GM12878 (cell line): ENCODE data around the gene GAPT.

Experiments
- ASH2L ChIP-seq: fragments of 300-600, 200-600 bp; sonication (generic); IDR thresholded peaks from 2 replicates; pipeline ENCODE4 v1.6.1; 2017; ENCODE audit warnings: low read depth, mild to moderate bottlenecking, borderline replicate concordance
- BRCA1 ChIP-seq: IDR thresholded peaks from 2 replicates; pipeline ENCODE4 v1.6.1; 2011; ENCODE audit warnings: low read depth, low read length, improper control_type of control experiment
- JUNB ChIP-seq: IDR thresholded peaks from 2 replicates; pipeline ENCODE4 v1.6.1; 2016; ENCODE audit warnings: antibody characterized with exemption, mild to moderate bottlenecking
- RAD21 ChIP-seq: IDR thresholded peaks from 2 replicates; pipeline ENCODE4 v1.6.1; 2011; ENCODE audit warnings: mild to moderate bottlenecking, low read depth, low read length, moderate library complexity; ENCODE audit not compliant: insufficient read depth
- SMAD1 ChIP-seq: fragments of 450-650 bp; IDR thresholded peaks from 2 replicates; pipeline ENCODE4 v1.6.1; 2018; ENCODE audit warnings: mild to moderate bottlenecking, low read depth; ENCODE audit not compliant: partially characterized antibody
- SP1 ChIP-seq: IDR thresholded peaks from one replicate; pipeline ENCODE4 v1.6.1; 2011; ENCODE audit warnings: low read depth, low read length
- SPI1 ChIP-seq: IDR thresholded peaks from 2 replicates; pipeline ENCODE4 v1.6.1; 2011; ENCODE audit warnings: low read depth, mild to moderate bottlenecking, low read length, moderate library complexity, borderline replicate concordance; ENCODE audit not compliant: insufficient read depth
- TAF1 ChIP-seq: IDR thresholded peaks from 2 replicates; pipeline ENCODE4 v1.6.1; 2011; ENCODE audit warnings: mild to moderate bottlenecking, low read depth, low read length, borderline replicate concordance
- YY1 ChIP-seq: IDR thresholded peaks from 2 replicates; pipeline ENCODE4 v1.6.1; 2011; ENCODE audit warnings: low read depth, mild to moderate bottlenecking, low read length
- ZBTB33 ChIP-seq: fragments of 450-650 bp; IDR thresholded peaks from 2 replicates; pipeline ENCODE4 v1.6.1; 2017; ENCODE audit warnings: mild to moderate bottlenecking
- ZZZ3 ChIP-seq: IDR thresholded peaks from 2 replicates; pipeline ENCODE4 v1.6.1; 2011; ENCODE audit warnings: low read depth; ENCODE audit not compliant: control insufficient read depth, insufficient read length
- TF ChIP-seq, protein P1 (sequence below), 3 experiments: IDR thresholded peaks in 2 of 3; conservative IDR thresholded peaks in 1 of 3; 2 replicates each; pipeline ENCODE4 v1.5.1; 2011; ENCODE audit warnings: low read depth in 3 of 3, low read length in 3 of 3, mild to moderate bottlenecking in 3 of 3, control low read depth in 2 of 3, moderate library complexity in 2 of 3, inconsistent platforms in 1 of 3, mixed read lengths in 1 of 3; ENCODE audit not compliant: control insufficient read depth in 2 of 3, insufficient read depth in 1 of 3; ENCODE audit errors: extremely low read depth in 1 of 3
- TF ChIP-seq, protein P2 (sequence below): fragments of 450-650 bp; IDR thresholded peaks from 2 replicates; pipeline ENCODE4 v1.6.1; 2017; ENCODE audit warnings: mild to moderate bottlenecking, moderate library complexity

- TF ChIP-seq, protein P1, sequence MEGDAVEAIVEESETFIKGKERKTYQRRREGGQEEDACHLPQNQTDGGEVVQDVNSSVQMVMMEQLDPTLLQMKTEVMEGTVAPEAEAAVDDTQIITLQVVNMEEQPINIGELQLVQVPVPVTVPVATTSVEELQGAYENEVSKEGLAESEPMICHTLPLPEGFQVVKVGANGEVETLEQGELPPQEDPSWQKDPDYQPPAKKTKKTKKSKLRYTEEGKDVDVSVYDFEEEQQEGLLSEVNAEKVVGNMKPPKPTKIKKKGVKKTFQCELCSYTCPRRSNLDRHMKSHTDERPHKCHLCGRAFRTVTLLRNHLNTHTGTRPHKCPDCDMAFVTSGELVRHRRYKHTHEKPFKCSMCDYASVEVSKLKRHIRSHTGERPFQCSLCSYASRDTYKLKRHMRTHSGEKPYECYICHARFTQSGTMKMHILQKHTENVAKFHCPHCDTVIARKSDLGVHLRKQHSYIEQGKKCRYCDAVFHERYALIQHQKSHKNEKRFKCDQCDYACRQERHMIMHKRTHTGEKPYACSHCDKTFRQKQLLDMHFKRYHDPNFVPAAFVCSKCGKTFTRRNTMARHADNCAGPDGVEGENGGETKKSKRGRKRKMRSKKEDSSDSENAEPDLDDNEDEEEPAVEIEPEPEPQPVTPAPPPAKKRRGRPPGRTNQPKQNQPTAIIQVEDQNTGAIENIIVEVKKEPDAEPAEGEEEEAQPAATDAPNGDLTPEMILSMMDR (IDR thresholded peaks at IDR 0.05 in 2 of 3, conservative IDR thresholded peaks at IDR 0.05 in 1 of 3; ENCODE audit: control insufficient read depth in 2 of 3, extremely low read depth in 1 of 3, insufficient read depth in 1 of 3, low read depth in 3 of 3, low read length in 3 of 3) = no peak
- no peak for TF ChIP-seq YY1
- TF ChIP-seq TAF1 = no peak
- no peak for TF ChIP-seq SPI1
- TF ChIP-seq JUNB = no peak
- TF ChIP-seq SP1 = no peak
- no peak for TF ChIP-seq ASH2L
- TF ChIP-seq, protein P2, sequence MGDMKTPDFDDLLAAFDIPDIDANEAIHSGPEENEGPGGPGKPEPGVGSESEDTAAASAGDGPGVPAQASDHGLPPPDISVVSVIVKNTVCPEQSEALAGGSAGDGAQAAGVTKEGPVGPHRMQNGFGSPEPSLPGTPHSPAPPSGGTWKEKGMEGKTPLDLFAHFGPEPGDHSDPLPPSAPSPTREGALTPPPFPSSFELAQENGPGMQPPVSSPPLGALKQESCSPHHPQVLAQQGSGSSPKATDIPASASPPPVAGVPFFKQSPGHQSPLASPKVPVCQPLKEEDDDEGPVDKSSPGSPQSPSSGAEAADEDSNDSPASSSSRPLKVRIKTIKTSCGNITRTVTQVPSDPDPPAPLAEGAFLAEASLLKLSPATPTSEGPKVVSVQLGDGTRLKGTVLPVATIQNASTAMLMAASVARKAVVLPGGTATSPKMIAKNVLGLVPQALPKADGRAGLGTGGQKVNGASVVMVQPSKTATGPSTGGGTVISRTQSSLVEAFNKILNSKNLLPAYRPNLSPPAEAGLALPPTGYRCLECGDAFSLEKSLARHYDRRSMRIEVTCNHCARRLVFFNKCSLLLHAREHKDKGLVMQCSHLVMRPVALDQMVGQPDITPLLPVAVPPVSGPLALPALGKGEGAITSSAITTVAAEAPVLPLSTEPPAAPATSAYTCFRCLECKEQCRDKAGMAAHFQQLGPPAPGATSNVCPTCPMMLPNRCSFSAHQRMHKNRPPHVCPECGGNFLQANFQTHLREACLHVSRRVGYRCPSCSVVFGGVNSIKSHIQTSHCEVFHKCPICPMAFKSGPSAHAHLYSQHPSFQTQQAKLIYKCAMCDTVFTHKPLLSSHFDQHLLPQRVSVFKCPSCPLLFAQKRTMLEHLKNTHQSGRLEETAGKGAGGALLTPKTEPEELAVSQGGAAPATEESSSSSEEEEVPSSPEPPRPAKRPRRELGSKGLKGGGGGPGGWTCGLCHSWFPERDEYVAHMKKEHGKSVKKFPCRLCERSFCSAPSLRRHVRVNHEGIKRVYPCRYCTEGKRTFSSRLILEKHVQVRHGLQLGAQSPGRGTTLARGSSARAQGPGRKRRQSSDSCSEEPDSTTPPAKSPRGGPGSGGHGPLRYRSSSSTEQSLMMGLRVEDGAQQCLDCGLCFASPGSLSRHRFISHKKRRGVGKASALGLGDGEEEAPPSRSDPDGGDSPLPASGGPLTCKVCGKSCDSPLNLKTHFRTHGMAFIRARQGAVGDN = no peak
- TF ChIP-seq SMAD1 = no peak
- no peak for TF ChIP-seq ZZZ3
- no peak for TF ChIP-seq BRCA1
- TF ChIP-seq ZBTB33 = no peak
- no peak for TF ChIP-seq RAD21
Observed at GRCh38 chr5:58504766-58505165, 13.5 kb downstream of the GAPT start.
